Measurements from ENCODE around the gene SEMA6B.

GRCh38 chr19:4550479-4551050 is 8.9 kb downstream of the SEMA6B start:
- TF ChIP-seq POLR2AphosphoS5 (IDR thresholded peaks at IDR 0.05; ENCODE audit: insufficient read depth in 1 of 2, low read depth in 1 of 2) (no peak), CTCF (IDR thresholded peaks at IDR 0.05) (no peak), POLR2A (IDR thresholded peaks at IDR 0.05) (no peak)
